Measurements from ENCODE around the gene SLPI. TPM values are rescaled to one million over a fixed set of nuclear protein-coding genes. Genes with fewer than 3 reads are reported as not detected.
A peak's percentile ranks its signal among the peaks of the same experiment; 100 is the strongest.

SLPI gene
- total and polyA plus RNA-seq, 3 donors from 2014 or later, result 6.9 to 104 (median 8.2) TPM

GRCh38 chr20:45293041-45294002 lies 39.0 kb upstream of the SLPI start:
- WGBS, 2 donors, result 4% methylated on average over 46 to 79 of the region's 79 CpGs
- no peaks in the 10 kb centered on the region for H3K9me3 ChIP-seq
- TF ChIP-seq CTCF (IDR thresholded peaks at IDR 0.05), result peak; percentile 74 to 91 (median 89)
- TF ChIP-seq POLR2A (IDR thresholded peaks at IDR 0.05), result no peak
- no peaks in the 10 kb centered on the region for H3K36me3 ChIP-seq (ENCODE audit: low read depth, missing control alignments)
- peak overlapping the region; percentile 53 to 58 for H3K4me3 ChIP-seq
- H3K27me3 ChIP-seq, result no peaks in the 10 kb centered on the region
- DNase-seq, result peak; percentile 90
- no peaks in the 10 kb centered on the region for H3K4me1 ChIP-seq
- intact Hi-C loops (cut with DNase I; ENCODE audit: low total_unique reads), result no loop called here
- peak overlapping the region in 1 of 2 donors; percentile 37 for H3K27ac ChIP-seq

- H3K9me3 ChIP-seq, result no peaks in the 10 kb centered on the region
- H3K4me3 ChIP-seq, result no peak overlapping the region
- H3K36me3 ChIP-seq (ENCODE audit: low read depth, missing control alignments), result no peaks in the 10 kb centered on the region
- H3K27ac ChIP-seq, result no peak overlapping the region
- no peaks in the 10 kb centered on the region for H3K4me1 ChIP-seq
- no peak for TF ChIP-seq CTCF (IDR thresholded peaks at IDR 0.05)
- no peak for TF ChIP-seq POLR2A (IDR thresholded peaks at IDR 0.05)
- intact Hi-C loops (cut with DNase I; ENCODE audit: low total_unique reads), result no loop called here
- H3K27me3 ChIP-seq, result no peaks in the 10 kb centered on the region
- 63 to 68% methylated on average over 2 of the region's 2 CpGs for WGBS, 2 donors
- DNase-seq, result no peak
Measured at GRCh38 chr20:45292343-45292742, 38.0 kb upstream of the SLPI start.

- intact Hi-C loops (cut with DNase I; ENCODE audit: low total_unique reads), result no loop called here
- no peaks in the 10 kb centered on the region for H3K4me1 ChIP-seq
- H3K27me3 ChIP-seq, result no peaks in the 10 kb centered on the region
- no peak for TF ChIP-seq POLR2A (IDR thresholded peaks at IDR 0.05)
- TF ChIP-seq CTCF (IDR thresholded peaks at IDR 0.05), result no peak
- no peaks in the 10 kb centered on the region for H3K9me3 ChIP-seq
- H3K36me3 ChIP-seq (ENCODE audit: low read depth, missing control alignments), result no peaks in the 10 kb centered on the region
- no peak for DNase-seq
- 73 to 87% methylated on average over 9 of the region's 9 CpGs for WGBS, 2 donors
- H3K27ac ChIP-seq, result no peak overlapping the region
- H3K4me3 ChIP-seq, result no peak overlapping the region
Measured at GRCh38 chr20:45291526-45291925, 37.2 kb upstream of the SLPI start.

GRCh38 chr20:45290677-45291355 lies 36.5 kb upstream of the SLPI start:
- intact Hi-C loops (cut with DNase I; ENCODE audit: low total_unique reads), result no loop called here
- H3K9me3 ChIP-seq, result no peaks in the 10 kb centered on the region
- peak; percentile 89 for DNase-seq
- no peak overlapping the region for H3K4me3 ChIP-seq
- H3K4me1 ChIP-seq, result no peaks in the 10 kb centered on the region
- H3K36me3 ChIP-seq (ENCODE audit: low read depth, missing control alignments), result no peaks in the 10 kb centered on the region
- TF ChIP-seq POLR2A (IDR thresholded peaks at IDR 0.05) (no peak), CTCF (IDR thresholded peaks at IDR 0.05) (peak; percentile 41 to 87 (median 76))
- no peaks in the 10 kb centered on the region for H3K27me3 ChIP-seq
- no peak overlapping the region for H3K27ac ChIP-seq
- WGBS, 2 donors, result 27 to 31% methylated on average over 7 to 8 of the region's 8 CpGs
